SJCRH30 (cell line): ENCODE measurements around the gene PNPLA2. TPM values are rescaled to one million over a fixed set of nuclear protein-coding genes. Genes with fewer than 3 reads are reported as not detected.

ENCODE experiments used
- DNase-seq, 2 experiments: peaks; one replicate each; pipeline ENCODE4 v3.0.0-alpha.2; 2015 to 2020
- H3K27ac ChIP-seq: fragments of 250-450 bp; sonication (Bioruptor Pico); 2 replicates; pipeline ENCODE4 v1.5.1; 2020; ENCODE audit warnings: mild to moderate bottlenecking, moderate library complexity
- H3K27me3 ChIP-seq: fragments of 250-450 bp; sonication (Bioruptor Pico); 2 replicates; pipeline ENCODE4 v1.5.1; 2020; ENCODE audit warnings: mild to moderate bottlenecking, moderate library complexity
- H3K36me3 ChIP-seq: fragments of 250-450 bp; sonication (Bioruptor Pico); 2 replicates; pipeline ENCODE4 v1.5.1; 2020; ENCODE audit warnings: mild to moderate bottlenecking, moderate library complexity
- H3K4me1 ChIP-seq: fragments of 250-450 bp; sonication (Bioruptor Pico); 2 replicates; pipeline ENCODE4 v1.5.1; 2020; ENCODE audit warnings: mild to moderate bottlenecking, moderate library complexity
- H3K4me3 ChIP-seq: fragments of 250-450 bp; sonication (Bioruptor Pico); 2 replicates; pipeline ENCODE4 v1.5.1; 2020; ENCODE audit warnings: mild to moderate bottlenecking, moderate library complexity
- H3K9me3 ChIP-seq: fragments of 250-450 bp; sonication (Bioruptor Pico); replicated peaks from 2 replicates; pipeline ENCODE4 v1.5.1; 2020; ENCODE audit warnings: mild to moderate bottlenecking, moderate library complexity
- total RNA-seq: library from RNA; depleted of rRNA; stranded (reverse); fragments of >200 nt; shearing (Covaris generic); gene quantifications from 2 replicates; pipeline ENCODE4 v1.2.3, GENCODE V29; 2014

PNPLA2 gene
- total RNA-seq, 1 experiment from 2014 or later = 19.6 TPM

GRCh38 chr11:792535-792821 lies 26.2 kb upstream of the PNPLA2 start:
- Histone ChIP-seq H3K36me3 (no peaks in the 10 kb centered on the region), H3K9me3 (no peaks in the 10 kb centered on the region), H3K4me1 (peaks cover 32% of the 10 kb centered on the region), H3K4me3 (no peak overlapping the region), H3K27me3 (no peaks in the 10 kb centered on the region), H3K27ac (no peak overlapping the region)
- no peak for DNase-seq

DNA sequence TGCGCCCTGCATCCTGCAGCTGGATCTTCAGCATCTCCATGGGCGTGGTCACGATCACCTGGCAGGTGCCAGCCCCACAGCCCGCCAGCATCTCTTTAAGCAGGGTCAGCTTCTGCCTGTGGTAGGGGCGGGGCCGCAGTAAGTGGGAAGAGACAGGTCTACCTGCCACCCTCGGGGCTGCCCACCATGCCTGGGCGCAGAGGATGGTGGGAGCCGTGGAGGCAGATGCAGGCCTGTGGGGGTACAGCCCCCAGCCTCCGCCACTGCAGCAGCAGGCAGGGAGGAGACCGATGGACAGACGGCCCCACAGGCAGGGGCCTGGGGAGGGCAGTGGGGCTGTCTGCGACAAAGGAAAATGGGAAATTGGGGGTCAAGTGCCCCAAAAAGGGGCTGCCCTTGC lies 25.8 kb upstream of the PNPLA2 start:
- Histone ChIP-seq H3K27me3 (no peaks in the 10 kb centered on the region), H3K27ac (no peak overlapping the region), H3K9me3 (no peaks in the 10 kb centered on the region), H3K36me3 (no peaks in the 10 kb centered on the region), H3K4me3 (no peak overlapping the region), H3K4me1 (peaks cover 32% of the 10 kb centered on the region)
- no peak for DNase-seq

- H3K27me3 ChIP-seq = no peaks in the 10 kb centered on the region
- H3K9me3 ChIP-seq = no peaks in the 10 kb centered on the region
- peak in 1 of 2 experiments; percentile 4 for DNase-seq
- no peak overlapping the region for H3K4me3 ChIP-seq
- H3K36me3 ChIP-seq = no peaks in the 10 kb centered on the region
- H3K4me1 ChIP-seq = peaks cover 31% of the 10 kb centered on the region
- H3K27ac ChIP-seq = no peak overlapping the region
Observed at GRCh38 chr11:793556-793955, 25.2 kb upstream of the PNPLA2 start.

GRCh38 chr11:794013-794765 lies 24.5 kb upstream of the PNPLA2 start:
- H3K27me3 ChIP-seq = no peaks in the 10 kb centered on the region
- H3K4me1 ChIP-seq = peaks cover 25% of the 10 kb centered on the region
- no peaks in the 10 kb centered on the region for H3K9me3 ChIP-seq
- H3K36me3 ChIP-seq = no peaks in the 10 kb centered on the region
- DNase-seq = peak in 1 of 2 experiments; percentile 24
- no peak overlapping the region for H3K4me3 ChIP-seq
- no peak overlapping the region for H3K27ac ChIP-seq

GRCh38 chr11:794766-795633 lies 23.7 kb upstream of the PNPLA2 start:
- no peaks in the 10 kb centered on the region for H3K9me3 ChIP-seq
- H3K27ac ChIP-seq = peak overlapping the region; percentile 43; the same call in 1 of the 2 replicates
- peak in 1 of 2 experiments; percentile 6 for DNase-seq
- peak overlapping the region; percentile 71 for H3K4me3 ChIP-seq
- peaks cover 19% of the 10 kb centered on the region for H3K4me1 ChIP-seq
- H3K36me3 ChIP-seq = no peaks in the 10 kb centered on the region
- no peaks in the 10 kb centered on the region for H3K27me3 ChIP-seq

DNA sequence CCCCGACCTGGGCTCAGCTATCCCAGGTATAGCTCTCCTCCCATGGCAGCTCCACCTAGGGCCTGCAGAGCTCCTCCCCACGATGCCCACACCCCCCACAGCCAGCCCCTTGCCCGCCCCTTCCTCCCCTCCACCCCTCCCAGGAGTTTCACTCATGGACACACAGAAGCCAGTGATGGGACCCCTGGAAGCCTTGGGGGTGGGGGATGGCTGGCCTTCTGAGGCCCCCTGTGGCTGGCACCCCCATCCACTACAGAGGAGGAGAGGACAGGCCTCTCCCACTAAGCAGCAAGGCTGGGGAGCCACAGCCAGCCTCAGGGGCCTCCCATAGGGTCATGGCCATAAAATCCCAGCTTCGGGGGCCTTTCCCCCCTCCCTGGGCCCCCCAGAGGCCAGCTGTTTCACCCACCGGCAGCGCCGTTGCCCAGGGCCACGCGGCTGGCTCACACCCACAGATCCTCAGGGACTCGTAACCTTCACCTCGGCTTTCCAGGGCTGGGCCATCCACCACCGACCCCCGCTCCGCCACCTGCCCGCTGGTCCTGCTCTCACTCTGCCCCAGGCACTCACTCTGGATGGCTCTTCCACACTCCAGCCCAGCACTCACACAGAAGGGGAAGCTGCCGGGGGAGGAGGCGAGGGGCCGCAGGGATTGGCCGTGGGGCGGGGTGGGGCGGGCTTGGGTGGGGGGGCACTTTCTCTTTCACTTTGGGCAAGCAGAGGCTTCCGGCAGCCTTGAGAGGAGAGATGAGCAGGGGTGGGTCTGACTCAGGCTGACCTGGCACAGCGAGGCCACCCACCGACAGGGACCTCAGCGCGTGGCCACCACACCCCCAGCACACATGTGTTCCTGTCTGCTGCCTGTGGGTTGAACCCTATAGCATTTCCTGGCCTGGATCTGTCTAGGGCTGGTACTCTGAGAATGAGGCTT lies 22.8 kb upstream of the PNPLA2 start:
- Histone ChIP-seq H3K27ac (peak overlapping the region; percentile 53), H3K4me3 (peak overlapping the region; percentile 71), H3K36me3 (peaks cover under 1% of the 10 kb centered on the region; the same call in 1 of the 2 replicates), H3K4me1 (peaks cover 17% of the 10 kb centered on the region), H3K9me3 (no peaks in the 10 kb centered on the region), H3K27me3 (no peaks in the 10 kb centered on the region)
- DNase-seq = peak; percentile 94

DNA sequence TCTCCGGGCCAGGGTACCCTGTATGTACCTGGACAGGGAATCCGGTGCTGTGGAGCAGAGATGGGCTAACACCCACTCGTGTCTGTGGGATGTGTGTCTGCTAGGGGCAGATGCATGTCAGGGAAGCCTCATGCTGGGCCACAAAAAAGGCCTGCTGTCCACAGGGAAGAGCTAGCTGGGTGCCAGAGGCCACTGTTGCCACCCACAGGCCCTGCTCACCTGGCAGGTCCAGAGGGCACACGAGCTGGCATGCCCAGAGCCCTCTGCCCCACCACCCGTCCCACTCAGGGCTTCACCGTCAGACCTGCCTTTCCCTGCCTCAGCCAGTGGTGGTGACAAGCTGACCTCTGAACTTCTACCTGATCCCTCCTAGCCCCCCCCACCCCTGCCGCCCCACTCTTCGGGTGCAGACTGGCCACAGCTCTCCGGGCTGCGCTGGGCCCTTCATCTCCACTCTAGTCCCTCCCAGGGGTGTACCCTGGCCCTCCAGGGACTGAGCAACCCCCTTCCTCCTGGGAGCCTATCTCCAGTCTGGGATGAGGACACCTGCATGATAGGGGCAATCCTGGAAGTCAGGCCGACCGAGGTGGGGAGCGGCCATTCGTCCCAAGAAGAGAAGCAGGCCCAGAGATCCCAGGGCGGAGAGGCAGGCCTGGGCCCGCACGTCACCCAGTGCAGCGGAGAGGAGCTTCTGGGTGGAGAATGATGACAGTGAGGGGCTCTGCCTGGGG lies 22.0 kb upstream of the PNPLA2 start:
- no peaks in the 10 kb centered on the region for H3K9me3 ChIP-seq
- peaks cover 3% of the 10 kb centered on the region; the same call in 1 of the 2 replicates for H3K36me3 ChIP-seq
- H3K4me1 ChIP-seq = peaks cover 17% of the 10 kb centered on the region
- peak overlapping the region; percentile 53 for H3K27ac ChIP-seq
- no peaks in the 10 kb centered on the region for H3K27me3 ChIP-seq
- peak overlapping the region; percentile 71 for H3K4me3 ChIP-seq
- no peak for DNase-seq

DNA sequence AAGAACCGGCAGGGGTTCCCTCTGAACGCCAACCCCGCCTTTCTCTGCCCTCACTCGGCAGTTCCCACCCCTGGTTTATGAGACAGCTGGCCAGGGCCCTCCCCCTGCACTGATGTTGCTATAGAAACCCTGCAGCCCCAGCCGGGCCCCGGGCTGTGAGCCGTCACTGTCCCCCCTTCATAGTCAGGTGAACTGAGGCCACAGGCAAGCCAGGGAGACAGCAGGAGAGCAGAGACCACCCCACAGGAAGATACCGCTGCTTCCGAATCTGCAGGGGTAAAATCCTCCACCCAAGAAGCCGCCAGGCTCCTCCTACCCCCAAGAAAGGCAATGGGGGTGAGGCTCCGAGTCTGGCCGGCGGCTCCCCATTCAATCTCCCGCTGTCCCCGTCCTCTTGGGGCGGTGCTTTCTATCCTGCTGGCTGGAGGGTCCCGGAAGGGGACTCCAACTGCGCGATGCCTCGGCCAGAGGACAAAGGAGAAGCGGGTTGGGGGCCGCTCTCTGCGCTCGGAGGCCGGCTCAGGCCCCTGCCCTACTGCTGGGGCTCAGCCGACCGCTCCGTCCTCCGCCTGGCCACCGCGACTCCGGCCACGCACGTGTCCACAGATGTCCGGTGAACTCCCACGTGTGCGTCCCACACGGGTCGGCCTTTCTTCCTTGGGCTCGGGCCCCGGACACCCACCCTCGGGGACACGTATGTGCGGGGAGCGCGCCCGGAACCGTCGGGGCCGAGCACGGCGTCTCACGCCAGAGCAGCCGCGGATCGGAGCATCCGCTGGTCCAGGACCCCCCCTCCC lies 21.2 kb upstream of the PNPLA2 start:
- H3K27me3 ChIP-seq = no peaks in the 10 kb centered on the region
- peaks cover 4% of the 10 kb centered on the region; the same call in 1 of the 2 replicates for H3K36me3 ChIP-seq
- no peaks in the 10 kb centered on the region for H3K9me3 ChIP-seq
- peaks cover 18% of the 10 kb centered on the region for H3K4me1 ChIP-seq
- DNase-seq = peak; percentile 93 to 94
- peak overlapping the region; percentile 71 for H3K27ac ChIP-seq
- H3K4me3 ChIP-seq = peak overlapping the region; percentile 71

- Histone ChIP-seq H3K36me3 (peaks cover 6% of the 10 kb centered on the region; the same call in 1 of the 2 replicates), H3K27me3 (no peaks in the 10 kb centered on the region), H3K4me1 (peaks cover 24% of the 10 kb centered on the region), H3K9me3 (no peaks in the 10 kb centered on the region), H3K27ac (peak within 1 kb of the TSS; percentile 71), H3K4me3 (peak within 1 kb of the TSS; percentile 71)
- DNase-seq = peak; percentile 79 to 85
Observed at GRCh38 chr11:798093-798713, 20.5 kb upstream of the PNPLA2 start, which contains the start of gene SLC25A22. TSS of gene SLC25A22 (minus strand) at chr11:798281. CDS start at chr11:795006, 3,275 bp downstream.

- Histone ChIP-seq H3K4me3 (no peak overlapping the region), H3K4me1 (peaks cover 31% of the 10 kb centered on the region), H3K27me3 (no peaks in the 10 kb centered on the region), H3K36me3 (peaks cover 6% of the 10 kb centered on the region; the same call in 1 of the 2 replicates), H3K9me3 (no peaks in the 10 kb centered on the region), H3K27ac (no peak overlapping the region)
- no peak for DNase-seq
Observed at GRCh38 chr11:799641-800316, 18.9 kb upstream of the PNPLA2 start.

GRCh38 chr11:800473-800872 lies 18.2 kb upstream of the PNPLA2 start:
- no peaks in the 10 kb centered on the region for H3K9me3 ChIP-seq
- no peak overlapping the region for H3K27ac ChIP-seq
- DNase-seq = no peak
- no peaks in the 10 kb centered on the region for H3K27me3 ChIP-seq
- peaks cover 26% of the 10 kb centered on the region for H3K4me1 ChIP-seq
- no peak overlapping the region for H3K4me3 ChIP-seq
- H3K36me3 ChIP-seq = peaks cover 6% of the 10 kb centered on the region; the same call in 1 of the 2 replicates

- DNase-seq = no peak
- peaks cover 21% of the 10 kb centered on the region for H3K4me1 ChIP-seq
- H3K27me3 ChIP-seq = no peaks in the 10 kb centered on the region
- H3K27ac ChIP-seq = no peak overlapping the region
- peaks cover 6% of the 10 kb centered on the region; the same call in 1 of the 2 replicates for H3K36me3 ChIP-seq
- no peak overlapping the region for H3K4me3 ChIP-seq
- H3K9me3 ChIP-seq = no peaks in the 10 kb centered on the region
Observed at GRCh38 chr11:801097-801780, 17.5 kb upstream of the PNPLA2 start.
